ENCODE measurements around the gene HES7.

- no peak for TF ChIP-seq CTCF (IDR thresholded peaks at IDR 0.05)
- no peak for TF ChIP-seq POLR2A (IDR thresholded peaks at IDR 0.05)
Measured at GRCh38 chr17:8080799-8081219, 43.1 kb downstream of the HES7 start.
